Large intestine (tissue), 3 donors: ENCODE measurements around the gene CACNA1C. TPM values are rescaled to one million over a fixed set of nuclear protein-coding genes. Genes with fewer than 3 reads are reported as not detected.

Experiments used
- DNase-seq, 2 donors: peaks; one replicate each; pipeline versions ENCODE4 v3.0.0 to v3.0.0-alpha.2; 2013
- H3K27ac ChIP-seq: one replicate; pipeline ENCODE4 v1.5.1; 2013; ENCODE audit warnings: low read length
- H3K27me3 ChIP-seq: 2 replicates; pipeline ENCODE4 v1.6.1; 2013; ENCODE audit warnings: low read length; ENCODE audit not compliant: control insufficient read depth, insufficient read depth
- H3K36me3 ChIP-seq: 2 replicates; pipeline ENCODE4 v1.6.1; 2013; ENCODE audit warnings: low read length; ENCODE audit not compliant: control insufficient read depth, insufficient read depth
- H3K4me1 ChIP-seq: one replicate; pipeline ENCODE4 v1.6.1; 2013; ENCODE audit warnings: low read length; ENCODE audit not compliant: control insufficient read depth, insufficient read depth
- H3K4me3 ChIP-seq: one replicate; pipeline ENCODE4 v1.5.1; 2013; ENCODE audit warnings: low read length
- H3K9me3 ChIP-seq: one replicate; pipeline ENCODE4 v1.6.1; 2013; ENCODE audit warnings: mild to moderate bottlenecking, low read depth, low read length, moderate library complexity; ENCODE audit not compliant: control insufficient read depth
- WGBS: methylation state at CpG from one replicate; pipeline ENCODE4 v1.1.5; 2013; ENCODE audit warnings: low lambda C conversion rate; ENCODE audit not compliant: insufficient coverage; 5-methylcytosine and 5-hydroxymethylcytosine counted together
- polyA plus RNA-seq: library from polyadenylated mRNA; unstranded; fragments of 120-200 nt; gene quantifications from one replicate; pipeline ENCODE4 v1.2.1, GENCODE V29; 2013

Gene CACNA1C
- polyA plus RNA-seq, 1 donor = 5.9 TPM

- Histone ChIP-seq H3K27me3 (peaks cover 2% of the 10 kb centered on the region), H3K9me3 (no peaks in the 10 kb centered on the region), H3K27ac (no peak overlapping the region), H3K36me3 (no peaks in the 10 kb centered on the region), H3K4me1 (no peaks in the 10 kb centered on the region), H3K4me3 (no peak overlapping the region)
- WGBS = 100% methylated on average over 1 of the region's 8 CpGs
- DNase-seq = no peak
Measured at GRCh38 chr12:2477009-2477766, 424.4 kb downstream of the CACNA1C start.

GRCh38 chr12:2479851-2480535 lies 427.2 kb downstream of the CACNA1C start:
- WGBS = no CpG with 5 or more reads among the region's 13 CpGs

GRCh38 chr12:2481346-2481745 lies 428.6 kb downstream of the CACNA1C start:
- Histone ChIP-seq H3K36me3 (no peaks in the 10 kb centered on the region), H3K27me3 (peaks cover 2% of the 10 kb centered on the region), H3K9me3 (no peaks in the 10 kb centered on the region), H3K4me3 (no peak overlapping the region), H3K4me1 (no peaks in the 10 kb centered on the region), H3K27ac (no peak overlapping the region)
- no CpG with 5 or more reads among the region's 8 CpGs for WGBS
- DNase-seq = no peak

More at GRCh38 chr12:2479851-2480535, 427.2 kb downstream of the CACNA1C start:
- no peak overlapping the region for H3K4me3 ChIP-seq
- H3K27ac ChIP-seq = no peak overlapping the region
- H3K36me3 ChIP-seq = no peaks in the 10 kb centered on the region
- no peak for DNase-seq
- no peaks in the 10 kb centered on the region for H3K4me1 ChIP-seq
- peaks cover 2% of the 10 kb centered on the region for H3K27me3 ChIP-seq
- H3K9me3 ChIP-seq = no peaks in the 10 kb centered on the region

- Histone ChIP-seq H3K36me3 (no peaks in the 10 kb centered on the region), H3K27ac (no peak overlapping the region), H3K4me3 (no peak overlapping the region), H3K9me3 (no peaks in the 10 kb centered on the region), H3K4me1 (no peaks in the 10 kb centered on the region), H3K27me3 (peaks cover 2% of the 10 kb centered on the region)
- DNase-seq = no peak
- no CpG with 5 or more reads among the region's 10 CpGs for WGBS
Measured at GRCh38 chr12:2481951-2482350, 429.2 kb downstream of the CACNA1C start.

- no peak overlapping the region for H3K4me3 ChIP-seq
- 65% methylated on average over 2 of the region's 13 CpGs for WGBS
- H3K4me1 ChIP-seq = no peaks in the 10 kb centered on the region
- no peaks in the 10 kb centered on the region for H3K9me3 ChIP-seq
- DNase-seq = no peak
- no peaks in the 10 kb centered on the region for H3K36me3 ChIP-seq
- no peak overlapping the region for H3K27ac ChIP-seq
- peaks cover 2% of the 10 kb centered on the region for H3K27me3 ChIP-seq
Measured at GRCh38 chr12:2482938-2483660, 430.3 kb downstream of the CACNA1C start.

- Histone ChIP-seq H3K36me3 (no peaks in the 10 kb centered on the region), H3K4me3 (no peak overlapping the region), H3K27me3 (peaks cover 2% of the 10 kb centered on the region), H3K9me3 (no peaks in the 10 kb centered on the region), H3K27ac (no peak overlapping the region), H3K4me1 (no peaks in the 10 kb centered on the region)
- no CpG with 5 or more reads among the region's 3 CpGs for WGBS
- DNase-seq = no peak
Measured at GRCh38 chr12:2483713-2484112, 430.9 kb downstream of the CACNA1C start.

GRCh38 chr12:2484141-2484776 lies 431.5 kb downstream of the CACNA1C start:
- Histone ChIP-seq H3K4me3 (no peak overlapping the region), H3K9me3 (no peaks in the 10 kb centered on the region), H3K36me3 (no peaks in the 10 kb centered on the region), H3K27me3 (peaks cover 2% of the 10 kb centered on the region), H3K27ac (no peak overlapping the region), H3K4me1 (no peaks in the 10 kb centered on the region)
- no peak for DNase-seq
- no CpG with 5 or more reads among the region's 13 CpGs for WGBS

GRCh38 chr12:2485681-2486080 lies 432.9 kb downstream of the CACNA1C start:
- peaks cover 2% of the 10 kb centered on the region for H3K27me3 ChIP-seq
- no peaks in the 10 kb centered on the region for H3K36me3 ChIP-seq
- no CpG with 5 or more reads among the region's 7 CpGs for WGBS
- H3K9me3 ChIP-seq = no peaks in the 10 kb centered on the region
- H3K27ac ChIP-seq = no peak overlapping the region
- H3K4me3 ChIP-seq = no peak overlapping the region
- no peaks in the 10 kb centered on the region for H3K4me1 ChIP-seq
- no peak for DNase-seq

- Histone ChIP-seq H3K27ac (no peak overlapping the region), H3K4me1 (no peaks in the 10 kb centered on the region), H3K4me3 (no peak overlapping the region), H3K27me3 (peaks cover 2% of the 10 kb centered on the region), H3K36me3 (no peaks in the 10 kb centered on the region), H3K9me3 (no peaks in the 10 kb centered on the region)
- no peak for DNase-seq
- no CpG with 5 or more reads among the region's 5 CpGs for WGBS
Measured at GRCh38 chr12:2486796-2487195, 434.0 kb downstream of the CACNA1C start.

GRCh38 chr12:2487278-2487677 lies 434.5 kb downstream of the CACNA1C start:
- no peaks in the 10 kb centered on the region for H3K9me3 ChIP-seq
- no peak overlapping the region for H3K27ac ChIP-seq
- H3K36me3 ChIP-seq = no peaks in the 10 kb centered on the region
- H3K4me3 ChIP-seq = no peak overlapping the region
- no peak for DNase-seq
- H3K27me3 ChIP-seq = no peaks in the 10 kb centered on the region
- no peaks in the 10 kb centered on the region for H3K4me1 ChIP-seq
- 80% methylated on average over 3 of the region's 5 CpGs for WGBS
